Activated naive CD4-positive, alpha-beta T cell treated with anti-CD3 and anti-CD28 coated beads for 36 hours (primary cell): ENCODE measurements around the gene LRRC45. TPM values are rescaled to one million over a fixed set of nuclear protein-coding genes. Genes with fewer than 3 reads are reported as not detected.

ENCODE experiments used
- CTCF ChIA-PET: fragments of 350-600 bp; sonication (Branson Sonifier 250); formaldehyde crosslinking; loops from one replicate; lab custom pipeline; 2021; ENCODE audit warnings: antibody characterized with exemption; lab: Charles Lee
- DNase-seq: peaks from one replicate; pipeline ENCODE4 v3.0.0-alpha.2; 2020
- H3K27ac Mint-ChIP-seq: one replicate; pipeline ENCODE4 v1.8.0; 2021; ENCODE audit warnings: mild to moderate bottlenecking, mixed read lengths
- H3K27me3 Mint-ChIP-seq: one replicate; pipeline ENCODE4 v1.8.0; 2021; ENCODE audit warnings: low read depth, mixed read lengths
- H3K36me3 Mint-ChIP-seq: one replicate; pipeline ENCODE4 v1.8.0; 2021; ENCODE audit warnings: low read depth, mixed read lengths
- H3K4me1 Mint-ChIP-seq: one replicate; pipeline ENCODE4 v1.8.0; 2021; ENCODE audit warnings: low read depth, mixed read lengths
- H3K4me3 Mint-ChIP-seq: one replicate; pipeline ENCODE4 v1.8.0; 2021; ENCODE audit warnings: mild to moderate bottlenecking, moderate library complexity, mixed read lengths
- H3K9me3 Mint-ChIP-seq: one replicate; pipeline ENCODE4 v1.8.0; 2021; ENCODE audit warnings: mixed read lengths
- intact Hi-C: fragments of 100-400 bp; cut with micrococcal nuclease; formaldehyde crosslinking; loops from one replicate; pipeline ENCODE4 v1.15.1; 2023
- total RNA-seq, 2 experiments: library from RNA; stranded (reverse); gene quantifications; one replicate each; pipeline ENCODE4 v1.2.3, GENCODE V29; 2021

The LRRC45 gene
- total RNA-seq, 2 experiments from 2014 or later: 12.0 to 12.5 TPM

GRCh38 chr17:82005701-82006348 is 17.3 kb upstream of the LRRC45 start:
- Mint-ChIP-seq H3K36me3 (no peaks in the 10 kb centered on the region), H3K27me3 (no peaks in the 10 kb centered on the region), H3K4me3 (no peak overlapping the region), H3K4me1 (no peaks in the 10 kb centered on the region), H3K9me3 (no peaks in the 10 kb centered on the region), H3K27ac (no peak overlapping the region)
- DNase-seq: no peak
- intact Hi-C loops: no loop called here
- CTCF ChIA-PET: interaction anchor here (1.1 kb wide), 1 partner anchor 15 kb away, joined by 3 read pairs; no protein-coding TSS in a partner anchor

- Mint-ChIP-seq H3K4me3 (no peak overlapping the region), H3K9me3 (no peaks in the 10 kb centered on the region), H3K27me3 (no peaks in the 10 kb centered on the region), H3K4me1 (no peaks in the 10 kb centered on the region), H3K27ac (no peak overlapping the region), H3K36me3 (no peaks in the 10 kb centered on the region)
- no peak for DNase-seq
- intact Hi-C loops: no loop called here
- CTCF ChIA-PET: interaction anchor here (0.6 kb wide), 1 partner anchor 471 kb away, joined by 3 read pairs; no protein-coding TSS in a partner anchor
These were observed 16.5 kb upstream of the LRRC45 start for GRCh38 chr17:82006468-82007227.

- no peaks in the 10 kb centered on the region for H3K4me1 Mint-ChIP-seq
- no peak for DNase-seq
- CTCF ChIA-PET: interaction anchor here (0.6 kb wide), 1 partner anchor 470 kb away, joined by 3 read pairs; no protein-coding TSS in a partner anchor
- H3K27me3 Mint-ChIP-seq: no peaks in the 10 kb centered on the region
- no peak overlapping the region for H3K4me3 Mint-ChIP-seq
- intact Hi-C loops: no loop called here
- no peaks in the 10 kb centered on the region for H3K36me3 Mint-ChIP-seq
- H3K27ac Mint-ChIP-seq: no peak overlapping the region
- H3K9me3 Mint-ChIP-seq: no peaks in the 10 kb centered on the region
These were observed 15.9 kb upstream of the LRRC45 start for GRCh38 chr17:82007228-82007494.

DNA sequence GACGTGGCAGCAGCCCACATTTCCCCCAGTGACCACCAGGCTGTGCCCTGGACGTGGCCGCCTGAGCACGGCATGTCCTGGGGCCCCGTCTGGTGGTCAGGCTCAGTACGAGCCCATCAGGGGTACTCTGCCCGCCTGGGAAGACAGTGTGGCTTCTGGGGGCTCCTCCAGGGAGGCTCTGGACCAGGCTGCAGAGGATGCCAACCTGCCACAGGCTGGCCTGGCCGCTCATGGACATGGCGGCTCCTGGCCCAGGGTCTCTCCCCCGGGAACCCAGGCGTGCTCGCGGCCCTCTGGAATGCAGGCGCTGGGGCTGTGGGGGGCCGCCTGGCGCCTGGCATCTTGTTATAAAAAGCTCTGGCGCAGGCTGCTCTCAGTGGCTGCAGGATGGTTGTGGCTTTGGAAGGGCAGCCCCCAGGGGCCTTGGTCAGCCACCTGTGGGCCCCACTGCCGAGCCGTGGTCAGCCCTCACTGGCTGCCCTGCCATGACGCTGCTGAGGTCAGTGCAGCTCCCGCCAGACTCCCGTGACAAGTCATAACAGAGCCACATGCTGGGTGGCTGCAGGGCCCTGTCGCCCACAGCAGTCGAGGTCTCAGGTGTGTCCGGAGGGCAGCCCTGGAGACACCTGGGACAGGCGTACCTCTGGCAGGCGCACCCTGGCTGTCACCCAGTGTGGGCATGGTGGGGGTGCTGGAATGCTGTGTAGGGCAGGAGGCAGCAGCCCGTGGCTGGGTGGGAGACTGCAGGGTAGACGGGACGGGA is 15.4 kb upstream of the LRRC45 start:
- H3K27me3 Mint-ChIP-seq: no peaks in the 10 kb centered on the region
- intact Hi-C loops: no loop called here
- H3K27ac Mint-ChIP-seq: no peak overlapping the region
- CTCF ChIA-PET: no interaction called here
- no peak for DNase-seq
- H3K36me3 Mint-ChIP-seq: no peaks in the 10 kb centered on the region
- H3K4me1 Mint-ChIP-seq: no peaks in the 10 kb centered on the region
- no peak overlapping the region for H3K4me3 Mint-ChIP-seq
- no peaks in the 10 kb centered on the region for H3K9me3 Mint-ChIP-seq

DNA sequence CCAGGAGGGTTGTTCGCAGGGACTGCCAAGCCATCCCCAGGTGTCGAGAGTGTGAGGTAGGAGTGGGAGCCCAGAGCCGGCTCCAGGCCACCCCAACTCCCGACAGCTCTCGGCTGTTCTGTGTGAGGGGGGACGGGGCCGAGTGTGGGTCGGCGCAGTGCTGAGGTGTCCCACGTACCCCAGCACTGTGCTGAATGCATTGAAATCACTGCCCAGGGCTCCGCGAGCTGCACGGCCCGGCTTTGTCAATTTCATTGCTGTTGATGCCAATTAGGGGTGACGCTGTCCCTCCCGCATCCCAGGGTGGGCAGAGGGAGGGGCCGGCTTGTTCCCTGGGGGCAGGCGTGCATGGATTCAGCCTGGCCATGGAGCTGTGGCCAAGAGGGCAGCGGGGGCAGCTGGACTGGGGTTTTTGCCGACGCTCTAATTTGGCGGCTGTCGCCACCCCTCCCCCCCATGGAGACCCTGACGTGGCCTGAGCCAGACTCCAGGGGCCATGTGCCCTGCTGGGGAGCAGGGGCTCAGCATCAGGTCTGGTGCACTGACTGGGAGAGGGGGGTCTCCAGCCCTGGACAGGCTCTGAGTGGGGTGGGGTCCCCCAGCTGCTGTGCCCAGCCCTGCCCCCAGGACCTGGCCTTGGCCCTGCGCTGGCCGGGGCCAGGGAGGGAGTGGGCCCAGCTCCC is 14.7 kb upstream of the LRRC45 start:
- CTCF ChIA-PET: no interaction called here
- no peak for DNase-seq
- no peak overlapping the region for H3K4me3 Mint-ChIP-seq
- no peaks in the 10 kb centered on the region for H3K36me3 Mint-ChIP-seq
- H3K27me3 Mint-ChIP-seq: no peaks in the 10 kb centered on the region
- H3K27ac Mint-ChIP-seq: no peak overlapping the region
- intact Hi-C loops: no loop called here
- no peaks in the 10 kb centered on the region for H3K9me3 Mint-ChIP-seq
- no peaks in the 10 kb centered on the region for H3K4me1 Mint-ChIP-seq

- intact Hi-C loops: no loop called here
- Mint-ChIP-seq H3K27me3 (no peaks in the 10 kb centered on the region), H3K4me1 (no peaks in the 10 kb centered on the region), H3K4me3 (no peak overlapping the region), H3K27ac (no peak overlapping the region), H3K36me3 (no peaks in the 10 kb centered on the region), H3K9me3 (no peaks in the 10 kb centered on the region)
- DNase-seq: no peak
- CTCF ChIA-PET: interaction anchor here (1.0 kb wide), 1 partner anchor 11 kb away, joined by 4 read pairs; no protein-coding TSS in a partner anchor
These were observed 14.1 kb upstream of the LRRC45 start for GRCh38 chr17:82008941-82009405.

GRCh38 chr17:82009413-82009812 is 13.7 kb upstream of the LRRC45 start:
- H3K36me3 Mint-ChIP-seq: no peaks in the 10 kb centered on the region
- no peak overlapping the region for H3K4me3 Mint-ChIP-seq
- CTCF ChIA-PET: interaction anchor here (1.0 kb wide), 1 partner anchor 11 kb away, joined by 4 read pairs; no protein-coding TSS in a partner anchor
- intact Hi-C loops: no loop called here
- H3K9me3 Mint-ChIP-seq: no peaks in the 10 kb centered on the region
- H3K27me3 Mint-ChIP-seq: no peaks in the 10 kb centered on the region
- no peaks in the 10 kb centered on the region for H3K4me1 Mint-ChIP-seq
- no peak overlapping the region for H3K27ac Mint-ChIP-seq
- DNase-seq: no peak

- Mint-ChIP-seq H3K4me1 (no peaks in the 10 kb centered on the region), H3K36me3 (no peaks in the 10 kb centered on the region), H3K27me3 (no peaks in the 10 kb centered on the region), H3K27ac (no peak overlapping the region), H3K9me3 (no peaks in the 10 kb centered on the region), H3K4me3 (no peak overlapping the region)
- CTCF ChIA-PET: no interaction called here
- no peak for DNase-seq
- intact Hi-C loops: no loop called here
These were observed 12.3 kb upstream of the LRRC45 start for GRCh38 chr17:82010575-82011525.

DNA sequence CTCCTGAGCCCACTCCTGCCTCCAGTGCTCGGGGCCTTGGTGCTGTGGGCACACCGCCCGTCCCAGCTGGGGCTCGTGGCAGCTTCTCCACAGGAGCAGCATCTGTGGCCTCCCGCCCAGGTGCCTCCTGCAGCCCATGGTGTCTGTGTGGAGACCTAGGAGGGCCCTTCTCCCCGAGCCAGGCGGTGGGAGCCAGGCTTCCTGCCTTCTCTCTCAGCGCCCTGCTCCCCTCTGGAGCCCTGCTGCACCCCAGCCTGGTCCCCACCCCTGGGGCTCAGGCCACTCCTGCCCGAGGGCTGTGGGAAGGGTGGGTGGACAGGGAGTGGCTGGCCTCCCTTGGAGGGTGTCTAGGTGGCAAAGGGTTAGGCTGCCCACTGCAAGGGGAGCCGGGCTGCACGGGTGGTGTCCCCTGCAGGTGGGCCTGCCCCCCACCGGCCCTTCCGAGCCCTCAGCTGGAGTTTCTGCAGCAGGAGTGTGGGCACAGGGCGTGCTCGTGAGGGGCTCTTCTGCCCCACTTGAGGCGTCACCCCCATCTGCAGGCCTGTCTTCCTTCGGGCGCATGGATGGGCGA is 11.4 kb upstream of the LRRC45 start:
- Mint-ChIP-seq H3K4me3 (no peak overlapping the region), H3K9me3 (no peaks in the 10 kb centered on the region), H3K36me3 (no peaks in the 10 kb centered on the region), H3K27me3 (no peaks in the 10 kb centered on the region), H3K4me1 (no peaks in the 10 kb centered on the region), H3K27ac (no peak overlapping the region)
- intact Hi-C loops: no loop called here
- CTCF ChIA-PET: interaction anchor here (0.9 kb wide), 1 partner anchor 18 kb away, joined by 5 read pairs; no protein-coding TSS in a partner anchor
- no peak for DNase-seq

DNA sequence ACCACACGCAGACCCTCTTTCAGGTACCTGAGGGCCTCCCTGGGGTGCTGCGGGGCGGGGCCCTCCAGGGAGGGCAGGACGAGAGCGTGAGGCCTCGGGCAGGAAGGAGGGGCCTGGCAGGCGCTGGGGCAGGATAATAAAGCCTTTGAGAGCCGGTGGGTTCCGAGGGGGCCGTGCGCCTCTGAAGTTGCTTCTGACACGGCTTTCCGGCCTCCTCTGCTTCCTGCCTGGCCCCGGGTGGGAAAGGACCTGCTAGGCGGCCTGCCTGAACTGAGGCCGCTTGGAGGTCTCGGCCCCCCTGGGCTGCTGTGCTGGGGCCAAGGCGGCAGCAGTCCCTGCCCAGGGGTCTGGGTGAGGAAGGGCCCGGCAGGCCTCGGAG is 10.9 kb upstream of the LRRC45 start:
- no peak overlapping the region for H3K4me3 Mint-ChIP-seq
- no peaks in the 10 kb centered on the region for H3K27me3 Mint-ChIP-seq
- H3K9me3 Mint-ChIP-seq: no peaks in the 10 kb centered on the region
- DNase-seq: no peak
- CTCF ChIA-PET: interaction anchor here (0.6 to 0.9 kb wide), 2 partner anchors 10 to 17 kb away, joined by 5 to 6 read pairs; no protein-coding TSS in a partner anchor
- no peaks in the 10 kb centered on the region for H3K36me3 Mint-ChIP-seq
- H3K4me1 Mint-ChIP-seq: no peaks in the 10 kb centered on the region
- no peak overlapping the region for H3K27ac Mint-ChIP-seq
- intact Hi-C loops: no loop called here
